Mesothelial cell of epicardium (in vitro differentiated cells): ENCODE results near the gene TRDMT1. TPM values are rescaled to one million over a fixed set of nuclear protein-coding genes. Genes with fewer than 3 reads are reported as not detected.
A peak's percentile ranks its signal among the peaks of the same experiment; 100 is the strongest.

Experiments used
- DNase-seq, 2 experiments: peaks; one replicate each; pipeline ENCODE4 v3.0.0; 2021; ENCODE audit warnings: low spot score in 2 of 2; ENCODE audit not compliant: unreplicated experiment in 2 of 2
- H3K27ac Mint-ChIP-seq: 2 replicates; pipeline ENCODE4 v1.8.0; 2021; ENCODE audit warnings: mixed read lengths
- H3K27me3 Mint-ChIP-seq: 2 replicates; pipeline ENCODE4 v1.8.0; 2021; ENCODE audit warnings: low read depth, mixed read lengths
- H3K36me3 Mint-ChIP-seq: 2 replicates; pipeline ENCODE4 v1.8.0; 2021; ENCODE audit warnings: mixed read lengths
- H3K4me1 Mint-ChIP-seq: 2 replicates; pipeline ENCODE4 v1.8.0; 2021; ENCODE audit warnings: mixed read lengths
- H3K4me3 Mint-ChIP-seq: 2 replicates; pipeline ENCODE4 v1.8.0; 2021; ENCODE audit warnings: mild to moderate bottlenecking, moderate library complexity, mixed read lengths
- H3K9me3 Mint-ChIP-seq: 2 replicates; pipeline ENCODE4 v1.8.0; 2021; ENCODE audit warnings: mixed read lengths
- CTCF ChIP-seq: fragments of 200-600 bp; sonication (generic); IDR thresholded peaks from one replicate; pipeline ENCODE4 v1.5.0; 2021; ENCODE audit warnings: antibody characterized with exemption; ENCODE audit not compliant: unreplicated experiment
- total RNA-seq: library from RNA; stranded (reverse); gene quantifications from 3 replicates; pipeline ENCODE4 v1.2.1, GENCODE V29; 2021

TRDMT1 gene
- total RNA-seq, 1 donor from 2014 or later, result 8.2 TPM

GRCh38 chr10:17109046-17109445, 92.4 kb downstream of the TRDMT1 start:
- no peak for DNase-seq
- H3K9me3 Mint-ChIP-seq, result no peaks in the 10 kb centered on the region
- no peaks in the 10 kb centered on the region for H3K27me3 Mint-ChIP-seq
- H3K4me1 Mint-ChIP-seq, result peaks cover 8% of the 10 kb centered on the region
- TF ChIP-seq CTCF, result no peak
- no peaks in the 10 kb centered on the region for H3K36me3 Mint-ChIP-seq
- no peak overlapping the region for H3K27ac Mint-ChIP-seq
- H3K4me3 Mint-ChIP-seq, result no peak overlapping the region

GRCh38 chr10:17106991-17107390, 94.5 kb downstream of the TRDMT1 start:
- no peaks in the 10 kb centered on the region for H3K36me3 Mint-ChIP-seq
- TF ChIP-seq CTCF, result no peak
- H3K27ac Mint-ChIP-seq, result no peak overlapping the region
- H3K4me3 Mint-ChIP-seq, result no peak overlapping the region
- no peaks in the 10 kb centered on the region for H3K27me3 Mint-ChIP-seq
- no peaks in the 10 kb centered on the region for H3K9me3 Mint-ChIP-seq
- no peak for DNase-seq
- H3K4me1 Mint-ChIP-seq, result peaks cover 8% of the 10 kb centered on the region

GRCh38 chr10:17101910-17102266, 99.6 kb downstream of the TRDMT1 start:
- Mint-ChIP-seq H3K27me3 (no peaks in the 10 kb centered on the region), H3K36me3 (no peaks in the 10 kb centered on the region), H3K27ac (no peak overlapping the region), H3K4me3 (no peak overlapping the region), H3K4me1 (peaks cover 9% of the 10 kb centered on the region), H3K9me3 (peaks cover 4% of the 10 kb centered on the region)
- TF ChIP-seq CTCF, result no peak
- DNase-seq, result no peak

GRCh38 chr10:17101257-17101909, 100.1 kb downstream of the TRDMT1 start:
- no peak for TF ChIP-seq CTCF
- H3K36me3 Mint-ChIP-seq, result no peaks in the 10 kb centered on the region
- H3K27ac Mint-ChIP-seq, result no peak overlapping the region

GRCh38 chr10:17100586-17100985, 100.9 kb downstream of the TRDMT1 start:
- H3K27me3 Mint-ChIP-seq, result no peaks in the 10 kb centered on the region
- no peak for TF ChIP-seq CTCF
- H3K4me3 Mint-ChIP-seq, result no peak overlapping the region
- peaks cover 9% of the 10 kb centered on the region for H3K4me1 Mint-ChIP-seq
- H3K9me3 Mint-ChIP-seq, result peaks cover 11% of the 10 kb centered on the region
- H3K36me3 Mint-ChIP-seq, result no peaks in the 10 kb centered on the region
- peak overlapping the region; percentile 47 for H3K27ac Mint-ChIP-seq
- DNase-seq, result no peak

More at GRCh38 chr10:17101257-17101909, 100.1 kb downstream of the TRDMT1 start:
- H3K9me3 Mint-ChIP-seq, result peaks cover 6% of the 10 kb centered on the region
- no peak overlapping the region for H3K4me3 Mint-ChIP-seq
- no peaks in the 10 kb centered on the region for H3K27me3 Mint-ChIP-seq
- no peak for DNase-seq
- peaks cover 9% of the 10 kb centered on the region for H3K4me1 Mint-ChIP-seq

- Mint-ChIP-seq H3K4me3 (no peak overlapping the region), H3K9me3 (peaks cover 24% of the 10 kb centered on the region), H3K4me1 (peaks cover 11% of the 10 kb centered on the region), H3K36me3 (peaks cover 5% of the 10 kb centered on the region), H3K27me3 (no peaks in the 10 kb centered on the region), H3K27ac (no peak overlapping the region)
- DNase-seq, result no peak
- TF ChIP-seq CTCF, result no peak
These were observed 103.5 kb downstream of the TRDMT1 start for GRCh38 chr10:17098012-17098411.
